C4-2B (cell line): ENCODE data around the gene AZIN2.
A peak's percentile ranks its signal among the peaks of the same experiment; 100 is the strongest.

Experiments
- CTCF ChIP-seq: fragments of 450-650 bp; conservative IDR thresholded peaks from 2 replicates; pipeline ENCODE4 v1.5.1; 2017; ENCODE audit warnings: mild to moderate bottlenecking
- ZFX ChIP-seq: fragments of 450-650 bp; IDR thresholded peaks from 2 replicates; pipeline ENCODE4 v1.6.1; 2017

GRCh38 chr1:33094971-33095604 lies 14.1 kb downstream of the AZIN2 start:
- TF ChIP-seq CTCF: peak; percentile 99
- no peak for TF ChIP-seq ZFX
